Measurements from ENCODE around the gene HDAC7.

GRCh38 chr12:47744778-47745436 is 74.8 kb downstream of the HDAC7 start:
- TF ChIP-seq CTCF (IDR thresholded peaks at IDR 0.05) = no peak
- no peak for TF ChIP-seq ZFX (IDR thresholded peaks at IDR 0.05; ENCODE audit: borderline replicate concordance)
